K562 (cell line): Measurements from ENCODE around the gene CDH3. TPM values are rescaled to one million over a fixed set of nuclear protein-coding genes. Genes with fewer than 3 reads are reported as not detected.

Experiments
- ADNP ChIP-seq: fragments of 200-800 bp; sonication (Bioruptor generic); IDR thresholded peaks from 2 replicates; pipeline ENCODE4 v1.6.1; 2016; ENCODE audit warnings: missing genetic modification characterization, missing compliant biosample characterization
- BCOR ChIP-seq: fragments of 450-650 bp; IDR thresholded peaks from 2 replicates; pipeline ENCODE4 v1.6.1; 2016
- HDAC1 ChIP-seq, 2 experiments: fragments of 450-650 bp; IDR thresholded peaks; 2 replicates each; pipeline ENCODE4 v1.6.1; 2016 to 2017; ENCODE audit warnings: inconsistent platforms in 1 of 2, mild to moderate bottlenecking in 1 of 2, moderate library complexity in 1 of 2
- NFATC3 ChIP-seq: fragments of 450-650 bp; IDR thresholded peaks from 2 replicates; pipeline ENCODE4 v1.6.1; 2017; ENCODE audit warnings: mild to moderate bottlenecking
- PHF21A ChIP-seq: fragments of 450-650 bp; IDR thresholded peaks from 2 replicates; pipeline ENCODE4 v1.6.1; 2017; ENCODE audit warnings: low read depth, borderline replicate concordance
- POLR2B ChIP-seq: fragments of 450-650 bp; IDR thresholded peaks from 2 replicates; pipeline ENCODE4 v1.6.1; 2018; ENCODE audit warnings: low read depth; ENCODE audit not compliant: partially characterized antibody
- RBM25 ChIP-seq: fragments of 200-400 bp; formaldehyde crosslinking; IDR thresholded peaks from 2 replicates; pipeline ENCODE4 v1.6.1; 2018; ENCODE audit warnings: low read length, low read depth, moderate library complexity; ENCODE audit not compliant: severe bottlenecking
- SOX6 ChIP-seq: fragments of 450-650 bp; IDR thresholded peaks from 2 replicates; pipeline ENCODE4 v1.6.1; 2014; ENCODE audit warnings: mild to moderate bottlenecking
- TCF7L2 ChIP-seq: fragments of 150-350 bp; IDR thresholded peaks from 2 replicates; pipeline ENCODE4 v1.6.1; 2016; ENCODE audit warnings: low read depth, mild to moderate bottlenecking, low read length, moderate library complexity
- ZNF408 ChIP-seq: fragments of 250-450 bp; sonication (Bioruptor Pico); IDR thresholded peaks from 2 replicates; pipeline ENCODE4 v1.4.0; 2020; ENCODE audit warnings: low read depth, mild to moderate bottlenecking, moderate library complexity
- ZNF583 ChIP-seq: fragments of 250-450 bp; sonication (Bioruptor Pico); IDR thresholded peaks from 2 replicates; pipeline ENCODE4 v1.4.0; 2020
- polyA plus RNA-seq, 8 experiments: library from polyadenylated mRNA; depleted of rRNA in 4 of 8; stranded (reverse) in 5 of 8; unstranded in 3 of 8; fragments of >200 nt; fragmentation: Nextera tagmentation in 2 of 8; fragmentation: Illumina TruSeq in 1 of 8; extraction: Ambion mirVana in 2 of 8; extraction: Trizol in 1 of 8; gene quantifications; 2 replicates each; pipeline versions ENCODE4 v1.2.1 to v1.2.3, GENCODE V29; 2011 to 2014; ENCODE audit warnings: inconsistent platforms in 1 of 8, missing spikeins in 1 of 8
- total RNA-seq, 7 experiments: library from RNA; depleted of rRNA in 6 of 7; stranded (reverse); fragments of >200 nt in 6 of 7; fragmentation: Illumina TruSeq in 2 of 7; extraction: Trizol in 2 of 7; gene quantifications; 2 replicates each; pipeline versions ENCODE4 v1.2.1 to v1.2.3, GENCODE V29; 2011 to 2021; ENCODE audit warnings: low replicate concordance in 1 of 7
- TF ChIP-seq, protein P1 (sequence below): fragments of 250-450 bp; sonication (Bioruptor Pico); IDR thresholded peaks from 2 replicates; pipeline ENCODE4 v1.4.0; 2020; ENCODE audit warnings: mild to moderate bottlenecking, moderate library complexity
- TF ChIP-seq, protein P2 (sequence below): conservative IDR thresholded peaks from 2 replicates; pipeline ENCODE4 v1.6.1; 2011; ENCODE audit warnings: low read depth, mild to moderate bottlenecking, low read length; ENCODE audit not compliant: control insufficient read depth
- TF ChIP-seq, protein P3 (sequence below): fragments of 200-400 bp; formaldehyde crosslinking; IDR thresholded peaks from 2 replicates; pipeline ENCODE4 v1.6.1; 2017; ENCODE audit warnings: mild to moderate bottlenecking, low read depth, low read length, moderate library complexity
- TF ChIP-seq, protein P4 (sequence below): fragments of 250-450 bp; sonication (Bioruptor Pico); IDR thresholded peaks from 2 replicates; pipeline ENCODE4 v1.4.0; 2020; ENCODE audit warnings: mild to moderate bottlenecking, moderate library complexity
- TF ChIP-seq, protein P5 (sequence below): sonication (generic); formaldehyde crosslinking; IDR thresholded peaks from 2 replicates; pipeline ENCODE4 v1.8.1; 2023; ENCODE audit warnings: mild to moderate bottlenecking, missing genetic modification reagents, moderate library complexity

Gene CDH3
- total and polyA plus RNA-seq, 9 of the 15 experiments (the other 6 are each of a cell fraction or from before 2014, with no cell fraction given), result 0.06 to 0.09 TPM; not detected in 7

DNA sequence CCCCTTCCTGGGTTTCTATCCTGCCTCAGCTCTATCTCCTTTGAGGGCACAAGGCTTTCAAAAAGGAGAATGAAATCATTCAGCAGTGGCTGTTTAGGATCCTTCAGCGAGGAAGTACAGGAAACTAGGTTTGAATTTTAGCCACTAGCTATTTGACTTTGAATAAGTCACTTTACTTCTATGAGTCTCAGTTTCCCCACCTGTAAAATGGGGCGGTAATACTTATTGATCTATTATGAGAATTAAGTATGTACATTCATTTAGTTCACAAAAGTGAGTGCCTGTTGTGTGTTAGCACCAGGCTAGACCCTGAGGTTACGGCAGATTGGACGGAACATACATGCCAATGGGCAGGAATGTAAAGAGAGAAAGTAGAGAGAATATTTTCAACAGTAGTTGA, 98.6 kb downstream of the CDH3 start (continued):
- TF ChIP-seq, protein P1, sequence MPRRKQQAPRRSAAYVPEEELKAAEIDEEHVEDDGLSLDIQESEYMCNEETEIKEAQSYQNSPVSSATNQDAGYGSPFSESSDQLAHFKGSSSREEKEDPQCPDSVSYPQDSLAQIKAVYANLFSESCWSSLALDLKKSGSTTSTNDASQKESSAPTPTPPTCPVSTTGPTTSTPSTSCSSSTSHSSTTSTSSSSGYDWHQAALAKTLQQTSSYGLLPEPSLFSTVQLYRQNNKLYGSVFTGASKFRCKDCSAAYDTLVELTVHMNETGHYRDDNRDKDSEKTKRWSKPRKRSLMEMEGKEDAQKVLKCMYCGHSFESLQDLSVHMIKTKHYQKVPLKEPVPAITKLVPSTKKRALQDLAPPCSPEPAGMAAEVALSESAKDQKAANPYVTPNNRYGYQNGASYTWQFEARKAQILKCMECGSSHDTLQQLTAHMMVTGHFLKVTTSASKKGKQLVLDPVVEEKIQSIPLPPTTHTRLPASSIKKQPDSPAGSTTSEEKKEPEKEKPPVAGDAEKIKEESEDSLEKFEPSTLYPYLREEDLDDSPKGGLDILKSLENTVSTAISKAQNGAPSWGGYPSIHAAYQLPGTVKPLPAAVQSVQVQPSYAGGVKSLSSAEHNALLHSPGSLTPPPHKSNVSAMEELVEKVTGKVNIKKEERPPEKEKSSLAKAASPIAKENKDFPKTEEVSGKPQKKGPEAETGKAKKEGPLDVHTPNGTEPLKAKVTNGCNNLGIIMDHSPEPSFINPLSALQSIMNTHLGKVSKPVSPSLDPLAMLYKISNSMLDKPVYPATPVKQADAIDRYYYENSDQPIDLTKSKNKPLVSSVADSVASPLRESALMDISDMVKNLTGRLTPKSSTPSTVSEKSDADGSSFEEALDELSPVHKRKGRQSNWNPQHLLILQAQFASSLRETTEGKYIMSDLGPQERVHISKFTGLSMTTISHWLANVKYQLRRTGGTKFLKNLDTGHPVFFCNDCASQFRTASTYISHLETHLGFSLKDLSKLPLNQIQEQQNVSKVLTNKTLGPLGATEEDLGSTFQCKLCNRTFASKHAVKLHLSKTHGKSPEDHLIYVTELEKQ (CRISPR knock-in tag), result no peak
- TF ChIP-seq ZNF583 (CRISPR knock-in tag) (no peak), HDAC1 (IDR thresholded peaks at IDR 0.05) (no peak), SOX6 (no peak), ZNF408 (no peak), RBM25 (peak; percentile 80), ADNP (tag) (0 out of 2 replicates have a peak, but pooled peaks have one; percentile 38), PHF21A (no peak), TCF7L2 (no peak), BCOR (peak; percentile 59; the same call in 1 of the 2 replicates), POLR2B (no peak), NFATC3 (no peak)
- TF ChIP-seq, protein P2, sequence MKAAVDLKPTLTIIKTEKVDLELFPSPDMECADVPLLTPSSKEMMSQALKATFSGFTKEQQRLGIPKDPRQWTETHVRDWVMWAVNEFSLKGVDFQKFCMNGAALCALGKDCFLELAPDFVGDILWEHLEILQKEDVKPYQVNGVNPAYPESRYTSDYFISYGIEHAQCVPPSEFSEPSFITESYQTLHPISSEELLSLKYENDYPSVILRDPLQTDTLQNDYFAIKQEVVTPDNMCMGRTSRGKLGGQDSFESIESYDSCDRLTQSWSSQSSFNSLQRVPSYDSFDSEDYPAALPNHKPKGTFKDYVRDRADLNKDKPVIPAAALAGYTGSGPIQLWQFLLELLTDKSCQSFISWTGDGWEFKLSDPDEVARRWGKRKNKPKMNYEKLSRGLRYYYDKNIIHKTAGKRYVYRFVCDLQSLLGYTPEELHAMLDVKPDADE, result no peak
- TF ChIP-seq, protein P3, sequence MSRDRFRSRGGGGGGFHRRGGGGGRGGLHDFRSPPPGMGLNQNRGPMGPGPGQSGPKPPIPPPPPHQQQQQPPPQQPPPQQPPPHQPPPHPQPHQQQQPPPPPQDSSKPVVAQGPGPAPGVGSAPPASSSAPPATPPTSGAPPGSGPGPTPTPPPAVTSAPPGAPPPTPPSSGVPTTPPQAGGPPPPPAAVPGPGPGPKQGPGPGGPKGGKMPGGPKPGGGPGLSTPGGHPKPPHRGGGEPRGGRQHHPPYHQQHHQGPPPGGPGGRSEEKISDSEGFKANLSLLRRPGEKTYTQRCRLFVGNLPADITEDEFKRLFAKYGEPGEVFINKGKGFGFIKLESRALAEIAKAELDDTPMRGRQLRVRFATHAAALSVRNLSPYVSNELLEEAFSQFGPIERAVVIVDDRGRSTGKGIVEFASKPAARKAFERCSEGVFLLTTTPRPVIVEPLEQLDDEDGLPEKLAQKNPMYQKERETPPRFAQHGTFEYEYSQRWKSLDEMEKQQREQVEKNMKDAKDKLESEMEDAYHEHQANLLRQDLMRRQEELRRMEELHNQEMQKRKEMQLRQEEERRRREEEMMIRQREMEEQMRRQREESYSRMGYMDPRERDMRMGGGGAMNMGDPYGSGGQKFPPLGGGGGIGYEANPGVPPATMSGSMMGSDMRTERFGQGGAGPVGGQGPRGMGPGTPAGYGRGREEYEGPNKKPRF, result no peak
- TF ChIP-seq, protein P4, sequence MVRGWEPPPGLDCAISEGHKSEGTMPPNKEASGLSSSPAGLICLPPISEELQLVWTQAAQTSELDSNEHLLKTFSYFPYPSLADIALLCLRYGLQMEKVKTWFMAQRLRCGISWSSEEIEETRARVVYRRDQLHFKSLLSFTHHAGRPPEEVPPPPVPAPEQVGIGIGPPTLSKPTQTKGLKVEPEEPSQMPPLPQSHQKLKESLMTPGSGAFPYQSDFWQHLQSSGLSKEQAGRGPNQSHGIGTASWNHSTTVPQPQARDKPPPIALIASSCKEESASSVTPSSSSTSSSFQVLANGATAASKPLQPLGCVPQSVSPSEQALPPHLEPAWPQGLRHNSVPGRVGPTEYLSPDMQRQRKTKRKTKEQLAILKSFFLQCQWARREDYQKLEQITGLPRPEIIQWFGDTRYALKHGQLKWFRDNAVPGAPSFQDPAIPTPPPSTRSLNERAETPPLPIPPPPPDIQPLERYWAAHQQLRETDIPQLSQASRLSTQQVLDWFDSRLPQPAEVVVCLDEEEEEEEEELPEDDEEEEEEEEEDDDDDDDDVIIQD (CRISPR knock-in tag), result no peak
- TF ChIP-seq, protein P5, sequence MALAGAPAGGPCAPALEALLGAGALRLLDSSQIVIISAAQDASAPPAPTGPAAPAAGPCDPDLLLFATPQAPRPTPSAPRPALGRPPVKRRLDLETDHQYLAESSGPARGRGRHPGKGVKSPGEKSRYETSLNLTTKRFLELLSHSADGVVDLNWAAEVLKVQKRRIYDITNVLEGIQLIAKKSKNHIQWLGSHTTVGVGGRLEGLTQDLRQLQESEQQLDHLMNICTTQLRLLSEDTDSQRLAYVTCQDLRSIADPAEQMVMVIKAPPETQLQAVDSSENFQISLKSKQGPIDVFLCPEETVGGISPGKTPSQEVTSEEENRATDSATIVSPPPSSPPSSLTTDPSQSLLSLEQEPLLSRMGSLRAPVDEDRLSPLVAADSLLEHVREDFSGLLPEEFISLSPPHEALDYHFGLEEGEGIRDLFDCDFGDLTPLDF (CRISPR knock-in tag), result no peak
